ENCODE measurements around the gene CLDN6. TPM values are rescaled to one million over a fixed set of nuclear protein-coding genes. Genes with fewer than 3 reads are reported as not detected.
A peak's percentile ranks its signal among the peaks of the same experiment; 100 is the strongest.

CLDN6 gene
- total and polyA plus RNA-seq, 9 of the 15 experiments (the other 6 are each of a cell fraction or from before 2014, with no cell fraction given) = 0.22 to 0.75 (median 0.38) TPM; not detected in 3

GRCh38 chr16:2968738-2969544 lies 49.0 kb downstream of the CLDN6 start, which contains the start of gene PAQR4 (continued):
- peak; percentile 96 for TF ChIP-seq LCOR (CRISPR knock-in tag; IDR thresholded peaks at IDR 0.05)
- peak; percentile 74; the same call in 1 of the 2 replicates for TF ChIP-seq ATF6 (CRISPR knock-in tag; IDR thresholded peaks at IDR 0.05)
- TF ChIP-seq ZNF239 (CRISPR knock-in tag; IDR thresholded peaks at IDR 0.05) = no peak
- 0 out of 2 replicates have a peak, but pooled peaks have one; percentile 35 for TF ChIP-seq SMAD3 (CRISPR knock-in tag; conservative IDR thresholded peaks at IDR 0.05)
- TF ChIP-seq TAF7 (tag; IDR thresholded peaks at IDR 0.05) = no peak
- no peak for TF ChIP-seq GTF2A2 (tag; IDR thresholded peaks at IDR 0.05)
- TF ChIP-seq ZNF133 (CRISPR knock-in tag; IDR thresholded peaks at IDR 0.05) = no peak
- TF ChIP-seq HDAC2 (IDR thresholded peaks at IDR 0.05) = peak; percentile 99
- TF ChIP-seq STAT6 (CRISPR knock-in tag; IDR thresholded peaks at IDR 0.05) = peak; percentile 52; the same call in 1 of the 2 replicates
- no peak for TF ChIP-seq SMAD2 (IDR thresholded peaks at IDR 0.05; ENCODE audit: low read depth, low read length)
- no peak for TF ChIP-seq ZNF324 (CRISPR knock-in tag; IDR thresholded peaks at IDR 0.05)
- peak; percentile 24 for TF ChIP-seq PCBP1 (IDR thresholded peaks at IDR 0.05; ENCODE audit: low read depth, low read length, poor library complexity, severe bottlenecking)
- TF ChIP-seq ZC3H11A (IDR thresholded peaks at IDR 0.05; ENCODE audit: low read depth, low read length) = no peak
- TF ChIP-seq ZNF143 (CRISPR knock-in tag; IDR thresholded peaks at IDR 0.05) = no peak
- no peak for TF ChIP-seq KDM1A (IDR thresholded peaks at IDR 0.05)
- TF ChIP-seq MNT (conservative IDR thresholded peaks at IDR 0.05) = peak; percentile 95 to 98
- TF ChIP-seq TAF15 (IDR thresholded peaks at IDR 0.05; ENCODE audit: low read depth, low read length) = no peak
- TF ChIP-seq ZFP30 (CRISPR knock-in tag; IDR thresholded peaks at IDR 0.05; ENCODE audit: borderline replicate concordance) = no peak
- TF ChIP-seq THRA (IDR thresholded peaks at IDR 0.05) = no peak
- no peak for TF ChIP-seq U2AF1 (optimal IDR thresholded peaks at IDR 0.05; ENCODE audit: low read depth, low read length)
- TF ChIP-seq ZBTB7A (IDR thresholded peaks at IDR 0.05; ENCODE audit: borderline replicate concordance, control insufficient read depth, low read depth, low read length) = peak; percentile 88; the same call in 1 of the 2 replicates

Data from K562 (cell line).